Esophagus squamous epithelium (tissue), 4 donors: ENCODE data around the gene WNT9A.

Experiments used
- POLR2A ChIP-seq, 4 donors: fragments of 450-650 bp; IDR thresholded peaks; one replicate each; pipeline ENCODE4 v1.6.1; 2017; ENCODE audit warnings: antibody characterized with exemption in 4 of 4, mild to moderate bottlenecking in 4 of 4, moderate library complexity in 3 of 4
- TF ChIP-seq, protein P1 (sequence below), 6 experiments: fragments of 450-650 bp in 4 of 6; fragments of 200-600 bp in 2 of 6; sonication (generic) in 2 of 6; IDR thresholded peaks; one replicate each; pipeline ENCODE4 v1.5.1; 2016 to 2019; ENCODE audit warnings: antibody characterized with exemption in 6 of 6, mild to moderate bottlenecking in 4 of 6, moderate library complexity in 4 of 6

DNA sequence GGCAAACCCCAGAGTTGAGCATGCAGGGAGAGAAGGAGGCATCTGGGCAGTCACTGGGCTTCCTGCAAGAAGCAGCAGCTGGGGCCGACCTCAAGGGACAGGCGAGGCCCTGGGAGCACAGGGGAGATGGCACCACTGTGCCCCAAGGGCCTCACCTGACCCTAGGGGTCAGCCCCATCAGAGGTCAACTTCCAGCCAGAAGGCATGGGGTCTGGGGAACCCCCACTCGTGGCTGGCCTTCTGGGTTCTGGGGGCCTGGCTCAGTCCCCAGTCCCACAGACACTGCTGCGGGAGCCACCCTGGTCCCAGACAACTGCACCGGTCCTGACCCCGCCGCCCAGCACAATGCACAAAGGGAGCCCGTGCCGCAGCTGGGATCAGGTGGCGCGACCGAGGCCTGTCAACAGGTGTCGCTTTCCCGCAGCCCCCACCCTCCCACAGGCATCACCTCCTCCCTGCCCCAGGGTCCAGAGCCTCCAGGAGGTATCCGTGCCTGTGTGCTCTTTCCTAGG lies 6.2 kb downstream of the WNT9A start:
- TF ChIP-seq, protein P1, sequence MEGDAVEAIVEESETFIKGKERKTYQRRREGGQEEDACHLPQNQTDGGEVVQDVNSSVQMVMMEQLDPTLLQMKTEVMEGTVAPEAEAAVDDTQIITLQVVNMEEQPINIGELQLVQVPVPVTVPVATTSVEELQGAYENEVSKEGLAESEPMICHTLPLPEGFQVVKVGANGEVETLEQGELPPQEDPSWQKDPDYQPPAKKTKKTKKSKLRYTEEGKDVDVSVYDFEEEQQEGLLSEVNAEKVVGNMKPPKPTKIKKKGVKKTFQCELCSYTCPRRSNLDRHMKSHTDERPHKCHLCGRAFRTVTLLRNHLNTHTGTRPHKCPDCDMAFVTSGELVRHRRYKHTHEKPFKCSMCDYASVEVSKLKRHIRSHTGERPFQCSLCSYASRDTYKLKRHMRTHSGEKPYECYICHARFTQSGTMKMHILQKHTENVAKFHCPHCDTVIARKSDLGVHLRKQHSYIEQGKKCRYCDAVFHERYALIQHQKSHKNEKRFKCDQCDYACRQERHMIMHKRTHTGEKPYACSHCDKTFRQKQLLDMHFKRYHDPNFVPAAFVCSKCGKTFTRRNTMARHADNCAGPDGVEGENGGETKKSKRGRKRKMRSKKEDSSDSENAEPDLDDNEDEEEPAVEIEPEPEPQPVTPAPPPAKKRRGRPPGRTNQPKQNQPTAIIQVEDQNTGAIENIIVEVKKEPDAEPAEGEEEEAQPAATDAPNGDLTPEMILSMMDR (IDR thresholded peaks at IDR 0.05), result no peak
- no peak for TF ChIP-seq POLR2A (IDR thresholded peaks at IDR 0.05)
